ENCODE measurements around the gene THEM4. TPM values are rescaled to one million over a fixed set of nuclear protein-coding genes. Genes with fewer than 3 reads are reported as not detected.

The THEM4 gene
- total and polyA plus RNA-seq, 2 experiments from 2014 or later: 13.4 to 20.4 TPM

- Mint-ChIP-seq H3K4me1 (peaks cover 23% of the 10 kb centered on the region), H3K36me3 (ENCODE audit: low read depth) (no peaks in the 10 kb centered on the region), H3K27me3 (ENCODE audit: insufficient read depth, low read depth, poor library complexity) (peaks cover 65% of the 10 kb centered on the region), H3K27ac (no peak overlapping the region), H3K9me3 (no peaks in the 10 kb centered on the region; the same call in 2 of the 3 replicates), H3K4me3 (no peak overlapping the region)
- no peak overlapping the region for H2AFZ ChIP-seq
- TF ChIP-seq CREB1 (CRISPR knock-in tag; IDR thresholded peaks at IDR 0.05; ENCODE audit: low read depth) (no peak), ETS1 (IDR thresholded peaks at IDR 0.05) (no peak), STAT1 (IDR thresholded peaks at IDR 0.05; ENCODE audit: unreplicated experiment) (no peak), POLR2AphosphoS5 (IDR thresholded peaks at IDR 0.05; ENCODE audit: low read depth) (no peak), JUNB (IDR thresholded peaks at IDR 0.05; ENCODE audit: unreplicated experiment) (no peak), CTCF (conservative IDR thresholded peaks at IDR 0.05; ENCODE audit: low read depth in 2 of 2) (no peak), REST (IDR thresholded peaks at IDR 0.05; ENCODE audit: unreplicated experiment) (no peak), NANOG (IDR thresholded peaks at IDR 0.05; ENCODE audit: borderline replicate concordance) (no peak), EZH2 (IDR thresholded peaks at IDR 0.05; ENCODE audit: low read depth, unreplicated experiment) (no peak)
- TF ChIP-seq, protein P1, sequence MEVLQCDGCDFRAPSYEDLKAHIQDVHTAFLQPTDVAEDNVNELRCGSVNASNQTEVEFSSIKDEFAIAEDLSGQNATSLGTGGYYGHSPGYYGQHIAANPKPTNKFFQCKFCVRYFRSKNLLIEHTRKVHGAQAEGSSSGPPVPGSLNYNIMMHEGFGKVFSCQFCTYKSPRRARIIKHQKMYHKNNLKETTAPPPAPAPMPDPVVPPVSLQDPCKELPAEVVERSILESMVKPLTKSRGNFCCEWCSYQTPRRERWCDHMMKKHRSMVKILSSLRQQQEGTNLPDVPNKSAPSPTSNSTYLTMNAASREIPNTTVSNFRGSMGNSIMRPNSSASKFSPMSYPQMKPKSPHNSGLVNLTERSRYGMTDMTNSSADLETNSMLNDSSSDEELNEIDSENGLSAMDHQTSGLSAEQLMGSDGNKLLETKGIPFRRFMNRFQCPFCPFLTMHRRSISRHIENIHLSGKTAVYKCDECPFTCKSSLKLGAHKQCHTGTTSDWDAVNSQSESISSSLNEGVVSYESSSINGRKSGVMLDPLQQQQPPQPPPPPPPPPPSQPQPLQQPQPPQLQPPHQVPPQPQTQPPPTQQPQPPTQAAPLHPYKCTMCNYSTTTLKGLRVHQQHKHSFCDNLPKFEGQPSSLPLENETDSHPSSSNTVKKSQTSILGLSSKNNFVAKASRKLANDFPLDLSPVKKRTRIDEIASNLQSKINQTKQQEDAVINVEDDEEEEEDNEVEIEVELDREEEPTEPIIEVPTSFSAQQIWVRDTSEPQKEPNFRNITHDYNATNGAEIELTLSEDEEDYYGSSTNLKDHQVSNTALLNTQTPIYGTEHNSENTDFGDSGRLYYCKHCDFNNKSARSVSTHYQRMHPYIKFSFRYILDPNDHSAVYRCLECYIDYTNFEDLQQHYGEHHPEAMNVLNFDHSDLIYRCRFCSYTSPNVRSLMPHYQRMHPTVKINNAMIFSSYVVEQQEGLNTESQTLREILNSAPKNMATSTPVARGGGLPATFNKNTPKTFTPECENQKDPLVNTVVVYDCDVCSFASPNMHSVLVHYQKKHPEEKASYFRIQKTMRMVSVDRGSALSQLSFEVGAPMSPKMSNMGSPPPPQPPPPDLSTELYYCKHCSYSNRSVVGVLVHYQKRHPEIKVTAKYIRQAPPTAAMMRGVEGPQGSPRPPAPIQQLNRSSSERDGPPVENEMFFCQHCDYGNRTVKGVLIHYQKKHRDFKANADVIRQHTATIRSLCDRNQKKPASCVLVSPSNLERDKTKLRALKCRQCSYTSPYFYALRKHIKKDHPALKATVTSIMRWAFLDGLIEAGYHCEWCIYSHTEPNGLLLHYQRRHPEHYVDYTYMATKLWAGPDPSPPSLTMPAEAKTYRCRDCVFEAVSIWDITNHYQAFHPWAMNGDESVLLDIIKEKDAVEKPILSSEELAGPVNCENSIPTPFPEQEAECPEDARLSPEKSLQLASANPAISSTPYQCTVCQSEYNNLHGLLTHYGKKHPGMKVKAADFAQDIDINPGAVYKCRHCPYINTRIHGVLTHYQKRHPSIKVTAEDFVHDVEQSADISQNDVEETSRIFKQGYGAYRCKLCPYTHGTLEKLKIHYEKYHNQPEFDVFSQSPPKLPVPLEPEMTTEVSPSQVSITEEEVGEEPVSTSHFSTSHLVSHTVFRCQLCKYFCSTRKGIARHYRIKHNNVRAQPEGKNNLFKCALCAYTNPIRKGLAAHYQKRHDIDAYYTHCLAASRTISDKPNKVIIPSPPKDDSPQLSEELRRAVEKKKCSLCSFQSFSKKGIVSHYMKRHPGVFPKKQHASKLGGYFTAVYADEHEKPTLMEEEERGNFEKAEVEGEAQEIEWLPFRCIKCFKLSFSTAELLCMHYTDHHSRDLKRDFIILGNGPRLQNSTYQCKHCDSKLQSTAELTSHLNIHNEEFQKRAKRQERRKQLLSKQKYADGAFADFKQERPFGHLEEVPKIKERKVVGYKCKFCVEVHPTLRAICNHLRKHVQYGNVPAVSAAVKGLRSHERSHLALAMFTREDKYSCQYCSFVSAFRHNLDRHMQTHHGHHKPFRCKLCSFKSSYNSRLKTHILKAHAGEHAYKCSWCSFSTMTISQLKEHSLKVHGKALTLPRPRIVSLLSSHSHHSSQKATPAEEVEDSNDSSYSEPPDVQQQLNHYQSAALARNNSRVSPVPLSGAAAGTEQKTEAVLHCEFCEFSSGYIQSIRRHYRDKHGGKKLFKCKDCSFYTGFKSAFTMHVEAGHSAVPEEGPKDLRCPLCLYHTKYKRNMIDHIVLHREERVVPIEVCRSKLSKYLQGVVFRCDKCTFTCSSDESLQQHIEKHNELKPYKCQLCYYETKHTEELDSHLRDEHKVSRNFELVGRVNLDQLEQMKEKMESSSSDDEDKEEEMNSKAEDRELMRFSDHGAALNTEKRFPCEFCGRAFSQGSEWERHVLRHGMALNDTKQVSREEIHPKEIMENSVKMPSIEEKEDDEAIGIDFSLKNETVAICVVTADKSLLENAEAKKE (CRISPR knock-in tag; IDR thresholded peaks at IDR 0.05): no peak
- peaks cover 5% of the 10 kb centered on the region; the same call in 1 of the 2 replicates for H3K4me1 ChIP-seq (ENCODE audit: insufficient read depth)
- no peak; the same call in 2 of the 3 replicates for ATAC-seq
- no peaks in the 10 kb centered on the region for H3K79me2 ChIP-seq (replicated peaks; ENCODE audit: insufficient read depth)
- H3K36me3 ChIP-seq (ENCODE audit: insufficient read depth): no peaks in the 10 kb centered on the region; the same call in 1 of the 2 replicates
- H3K4me2 ChIP-seq: peak overlapping the region; percentile 52; the same call in 1 of the 2 replicates
- peaks cover 77% of the 10 kb centered on the region for H3K27me3 ChIP-seq (ENCODE audit: insufficient read depth)
- H3K4me3 ChIP-seq: no peak overlapping the region
- no peaks in the 10 kb centered on the region; the same call in 1 of the 2 replicates for H4K20me1 ChIP-seq (replicated peaks; ENCODE audit: insufficient read depth)
- H3K27ac ChIP-seq (ENCODE audit: low read depth): no peak overlapping the region
- no peaks in the 10 kb centered on the region for H3K9me2 ChIP-seq (ENCODE audit: insufficient read depth)
- no peak for DNase-seq (ENCODE audit: low spot score)
- no peaks in the 10 kb centered on the region for H3F3A ChIP-seq (replicated peaks; ENCODE audit: low read depth)
Measured at GRCh38 chr1:151859891-151860293, 49.4 kb downstream of the THEM4 start.
